ENCODE measurements around the gene ISLR.

- TF ChIP-seq POLR2A (IDR thresholded peaks at IDR 0.05) = no peak
- TF ChIP-seq CTCF (IDR thresholded peaks at IDR 0.05) = no peak
Measured at GRCh38 chr15:74191798-74192197, 18.3 kb downstream of the ISLR start.
